Measurements from ENCODE around the gene JAGN1. TPM values are rescaled to one million over a fixed set of nuclear protein-coding genes. Genes with fewer than 3 reads are reported as not detected.
"Not testable (repeated sequence)": the region's sequence is repeated elsewhere in the genome, so short reads cannot be mapped to it uniquely, and the experiment has no call there.

The JAGN1 gene
- total RNA-seq = 25.1 and 28.8 TPM in 2 replicates

DNA sequence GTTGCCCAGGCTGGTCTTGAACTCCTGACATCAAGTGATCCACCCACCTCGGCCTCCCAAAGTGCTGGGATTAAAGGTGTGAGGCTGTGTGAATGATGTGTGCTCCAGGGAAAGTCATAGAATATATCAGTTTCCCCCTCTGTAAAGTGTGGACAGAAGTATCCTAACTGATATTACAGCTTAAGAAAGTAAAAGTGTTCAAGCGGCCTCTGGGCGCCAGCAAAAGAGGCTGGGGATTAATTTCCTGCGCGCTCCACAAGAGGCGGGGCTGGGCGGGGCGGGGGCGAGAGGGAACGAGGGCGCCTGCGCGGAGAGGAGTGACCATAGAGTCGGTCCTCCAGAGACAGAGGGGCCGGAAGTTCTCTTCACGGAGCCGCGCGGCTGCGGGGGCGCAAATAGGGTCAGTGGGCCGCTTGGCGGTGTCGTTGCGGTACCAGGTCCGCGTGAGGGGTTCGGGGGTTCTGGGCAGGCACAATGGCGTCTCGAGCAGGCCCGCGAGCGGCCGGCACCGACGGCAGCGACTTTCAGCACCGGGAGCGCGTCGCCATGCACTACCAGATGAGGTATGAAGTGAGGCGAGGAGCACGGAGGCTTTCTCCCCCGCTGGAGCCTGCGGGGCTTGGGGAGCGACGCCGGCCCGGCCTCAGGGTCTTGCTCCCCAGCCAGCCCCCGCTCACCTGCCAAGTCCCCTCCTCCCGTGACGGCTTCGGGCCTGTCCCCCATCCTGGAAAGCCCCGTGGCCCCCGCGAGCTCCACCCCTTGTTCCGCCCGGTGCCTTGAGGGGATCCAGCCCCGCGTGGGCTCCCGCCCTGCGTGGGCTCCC, at the start of gene JAGN1:
Gene JAGN1, plus strand, starts transcription at position 362 of the 823 bp plus-strand sequence. Its CDS starts 113 bp downstream, at position 475.
- peak; percentile 91 to 92 for DNase-seq (ENCODE audit: low read depth in 2 of 2)

GRCh38 chr3:9841015-9841414, 49.4 kb upstream of the JAGN1 start:
- no peak for DNase-seq (ENCODE audit: low read depth in 2 of 2)

DNA sequence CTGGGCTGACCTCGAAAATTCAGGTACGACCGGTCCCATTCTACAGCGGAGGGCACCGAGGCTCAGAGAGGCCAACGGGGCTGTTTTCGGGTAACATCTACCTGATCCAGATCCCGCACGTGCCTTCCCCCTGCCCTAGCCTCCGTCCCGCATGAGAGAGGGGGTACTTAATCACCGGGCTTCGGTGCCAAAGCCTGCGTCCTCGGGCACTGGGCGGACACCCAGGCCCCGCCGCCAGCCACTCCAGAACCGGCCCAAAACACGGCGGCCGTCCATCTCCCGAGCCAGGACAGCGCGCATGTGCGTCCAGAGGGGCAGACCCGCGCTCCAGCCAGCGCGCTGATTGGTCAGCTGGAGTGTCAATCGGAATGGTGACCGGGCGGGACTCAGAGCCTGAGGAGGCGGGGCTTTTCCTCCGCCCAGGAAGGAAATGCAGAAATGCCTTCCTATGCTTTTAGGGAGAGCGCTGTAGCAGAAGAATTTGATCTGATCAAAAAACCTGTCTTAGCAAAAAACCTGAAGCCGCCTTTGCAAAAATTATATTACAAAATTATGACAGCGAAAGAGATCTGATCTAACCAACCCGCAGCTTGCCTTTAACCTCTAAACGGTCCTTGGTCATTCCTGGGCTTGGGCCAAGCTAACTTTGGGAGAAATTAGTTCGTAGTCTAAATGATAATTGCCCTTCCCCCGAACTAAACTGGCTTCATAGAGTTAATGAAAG, 46.5 kb upstream of the JAGN1 start, which contains the start of gene RPUSD3:
Gene RPUSD3, minus strand, starts transcription at position 294 of the 724 bp plus-strand sequence. Its CDS starts 18 bp downstream, at position 276.
- peak; percentile 96 to 97 for DNase-seq (ENCODE audit: low read depth in 2 of 2)

GRCh38 chr3:9846231-9846630, 44.2 kb upstream of the JAGN1 start:
- DNase-seq (ENCODE audit: low read depth in 2 of 2) = no peak

DNA sequence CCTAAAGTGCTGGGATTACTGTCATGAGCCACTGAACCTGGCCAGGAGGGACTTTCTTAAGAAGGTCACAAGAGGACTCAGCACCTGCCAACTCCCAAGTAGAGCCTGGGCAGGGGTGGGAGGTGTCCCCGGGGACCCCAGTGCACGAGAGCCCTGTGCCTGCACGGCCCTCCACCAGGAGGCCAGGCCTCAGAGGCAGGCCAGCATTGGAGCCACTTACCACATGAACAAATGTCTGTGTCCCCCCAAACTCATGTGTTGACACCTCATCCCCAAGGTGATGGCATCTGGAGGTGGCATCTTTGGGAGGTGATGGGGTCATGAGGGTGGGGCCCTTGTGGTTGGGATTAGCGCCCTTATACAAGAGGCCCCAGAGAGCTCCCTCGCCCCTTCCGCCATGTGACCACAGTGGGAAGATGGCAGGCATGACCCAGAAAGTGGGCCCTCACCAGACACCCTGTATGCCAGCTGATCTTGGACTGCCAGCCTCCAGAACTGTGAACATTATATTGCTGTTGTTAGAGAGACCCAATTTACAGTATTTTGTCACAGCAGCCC, 43.4 kb upstream of the JAGN1 start:
- DNase-seq (ENCODE audit: low read depth in 2 of 2) = no peak

- DNase-seq (ENCODE audit: low read depth in 2 of 2) = not testable (repeated sequence)
Observed at GRCh38 chr3:9847870-9848269, 42.5 kb upstream of the JAGN1 start.

GRCh38 chr3:9848860-9849259, 41.5 kb upstream of the JAGN1 start:
- peak; percentile 36 to 49 for DNase-seq (ENCODE audit: low read depth in 2 of 2)

- DNase-seq (ENCODE audit: low read depth in 2 of 2) = not testable (repeated sequence)
Observed at GRCh38 chr3:9851383-9851782, 39.0 kb upstream of the JAGN1 start.

GRCh38 chr3:9851926-9852325, 38.5 kb upstream of the JAGN1 start:
- DNase-seq (ENCODE audit: low read depth in 2 of 2) = not testable (repeated sequence)

GRCh38 chr3:9852528-9852927, 37.9 kb upstream of the JAGN1 start:
- DNase-seq (ENCODE audit: low read depth in 2 of 2) = no peak

- DNase-seq (ENCODE audit: low read depth in 2 of 2) = not testable (repeated sequence)
Observed at GRCh38 chr3:9854291-9854940, 36.0 kb upstream of the JAGN1 start.

DNA sequence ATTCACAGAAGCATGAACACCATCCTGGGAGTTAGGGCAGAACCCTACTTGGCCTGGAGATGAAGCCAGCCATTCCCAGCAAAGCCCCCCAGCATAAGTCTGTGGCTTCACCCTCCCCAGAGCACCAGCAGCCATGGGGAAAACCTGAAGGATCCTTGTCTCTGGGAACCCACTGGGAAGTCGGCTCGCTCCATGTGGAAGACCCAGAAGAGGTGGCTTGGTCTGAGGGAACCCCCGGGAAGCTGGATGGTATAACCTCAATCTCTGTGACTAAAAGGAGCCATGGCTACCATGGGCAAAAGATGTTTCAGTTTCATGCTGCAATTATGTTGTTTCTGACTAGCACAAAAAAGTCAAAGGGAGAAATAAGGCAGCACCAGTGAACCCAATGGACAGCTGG, 34.8 kb upstream of the JAGN1 start:
- no peak for DNase-seq (ENCODE audit: low read depth in 2 of 2)

- DNase-seq (ENCODE audit: low read depth in 2 of 2) = no peak
Observed at GRCh38 chr3:9859530-9860025, 30.8 kb upstream of the JAGN1 start.

DNA sequence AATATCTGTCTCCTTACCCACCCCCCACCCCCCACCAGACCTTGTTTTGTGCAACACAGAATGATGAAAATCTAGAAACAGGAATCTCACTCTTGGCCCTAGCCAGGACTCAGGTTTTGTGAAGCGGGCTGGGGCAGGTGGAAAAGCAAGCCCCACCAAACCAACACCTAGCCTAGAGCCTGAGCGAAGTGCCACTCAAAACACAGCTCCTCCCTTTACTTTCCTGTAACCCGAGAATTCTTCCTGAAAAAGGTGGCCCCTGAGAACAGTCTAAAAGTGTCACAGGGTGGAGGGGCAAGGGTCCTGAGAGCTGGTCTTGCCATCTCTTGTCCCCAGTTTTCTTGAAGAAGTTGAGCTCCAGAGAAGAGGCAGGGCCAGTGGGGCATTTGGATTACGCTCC, 29.2 kb upstream of the JAGN1 start:
- no peak for DNase-seq (ENCODE audit: low read depth in 2 of 2)

- DNase-seq (ENCODE audit: low read depth in 2 of 2) = no peak
Observed at GRCh38 chr3:9861626-9862130, 28.7 kb upstream of the JAGN1 start.

- peak; percentile 43 to 49 for DNase-seq (ENCODE audit: low read depth in 2 of 2)
Observed at GRCh38 chr3:9862391-9863057, 27.9 kb upstream of the JAGN1 start.

DNA sequence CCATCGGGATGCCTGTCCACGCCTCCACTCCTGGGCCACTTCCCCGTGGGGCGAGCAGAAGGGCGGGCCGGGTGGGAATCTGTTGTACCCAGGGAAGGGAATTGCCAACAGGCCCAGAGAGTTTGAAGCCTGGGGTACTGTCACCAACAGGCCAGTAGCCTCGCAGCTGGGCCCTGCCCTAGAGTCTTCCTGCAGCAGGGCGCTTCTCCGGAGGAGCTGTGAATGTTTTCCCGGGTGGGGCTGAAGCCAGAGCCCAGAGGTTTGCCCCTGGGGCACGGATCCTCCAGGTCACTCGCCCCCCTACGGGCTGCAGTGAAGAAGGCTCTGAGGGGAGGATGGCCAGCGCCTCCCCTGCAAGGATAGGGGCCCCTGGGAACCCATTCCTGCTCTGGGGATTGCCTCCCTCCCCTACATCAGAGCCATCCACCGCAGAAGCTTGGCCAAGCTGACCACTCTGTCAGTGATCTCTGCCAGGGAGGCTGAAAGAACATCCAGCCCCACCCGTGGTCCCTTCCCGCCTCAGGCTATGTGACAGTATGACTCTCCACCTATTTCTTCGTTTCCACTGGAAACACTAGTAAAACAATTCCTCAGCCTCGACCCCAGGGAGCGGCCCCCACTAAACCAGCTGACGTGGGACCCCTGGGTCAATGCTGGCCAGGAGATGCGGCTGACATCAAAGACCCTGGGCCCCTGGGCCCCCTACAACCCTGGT, 27.2 kb upstream of the JAGN1 start:
- DNase-seq (ENCODE audit: low read depth in 2 of 2) = no peak

DNA sequence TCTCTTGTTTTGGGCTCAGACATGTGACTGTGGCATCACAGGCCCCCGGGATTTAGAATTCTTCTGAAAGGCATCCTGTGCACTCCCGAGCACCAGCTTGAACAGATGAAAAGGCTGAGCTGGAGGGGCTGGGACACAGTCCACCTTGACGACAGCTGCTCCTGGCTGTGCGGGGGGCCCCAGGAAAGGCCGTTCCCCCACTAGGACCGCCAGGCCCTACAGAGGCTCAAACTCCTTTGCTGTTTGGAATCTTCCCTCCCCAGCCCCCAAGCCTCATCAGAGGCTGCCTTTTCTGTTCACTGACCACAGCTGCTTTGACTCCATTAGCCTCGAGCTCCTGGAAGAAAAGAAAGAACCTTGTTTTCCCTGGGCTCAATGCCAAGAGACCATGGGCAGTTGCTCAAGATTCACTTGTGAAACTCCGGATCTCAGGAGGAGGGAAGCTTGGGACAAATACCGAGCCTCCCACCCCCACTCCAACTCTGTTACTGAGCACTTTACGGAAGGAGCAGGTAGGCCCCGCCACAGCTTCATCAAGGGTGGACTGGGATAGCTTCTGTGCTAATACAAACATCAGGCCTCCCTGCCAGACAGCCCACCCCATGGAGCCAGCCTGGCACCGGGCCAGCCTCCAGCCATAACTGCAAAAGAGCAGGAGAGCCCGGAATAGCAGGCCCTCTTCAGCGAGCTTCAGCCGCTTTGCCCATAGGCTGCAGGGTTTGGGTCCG, 26.0 kb upstream of the JAGN1 start:
- no peak for DNase-seq (ENCODE audit: low read depth in 2 of 2)

GRCh38 chr3:9865125-9865637, 25.2 kb upstream of the JAGN1 start:
- not testable (repeated sequence) for DNase-seq (ENCODE audit: low read depth in 2 of 2)

Measured in lung microvascular endothelial cell (primary cell).